Stimulated activated memory B cell treated with anti-CD40 and anti-IgM and Interleukin-4, amounts not matched to agents 10 μg/mL and 1 μg/mL and 100 μg/mL, for 72 hours (primary cell): ENCODE measurements around the gene AGAP1.

ENCODE experiments used
- ATAC-seq: fragments of 150-1000 bp; cut with Tn5 transposase; 2 replicates; pipeline ENCODE4 v1.10.0; 2021
- H3K27ac Mint-ChIP-seq: one replicate; pipeline ENCODE4 v1.8.0; 2022; ENCODE audit warnings: mild to moderate bottlenecking, mixed read lengths
- H3K27me3 Mint-ChIP-seq: one replicate; pipeline ENCODE4 v1.8.0; 2022; ENCODE audit warnings: mixed read lengths
- H3K36me3 Mint-ChIP-seq: one replicate; pipeline ENCODE4 v1.8.0; 2022; ENCODE audit warnings: mixed read lengths
- H3K4me1 Mint-ChIP-seq: one replicate; pipeline ENCODE4 v1.8.0; 2022; ENCODE audit warnings: mixed read lengths
- H3K4me3 Mint-ChIP-seq: one replicate; pipeline ENCODE4 v1.8.0; 2022; ENCODE audit warnings: mild to moderate bottlenecking, moderate library complexity, mixed read lengths
- H3K9me3 Mint-ChIP-seq: one replicate; pipeline ENCODE4 v1.8.0; 2022; ENCODE audit warnings: mixed read lengths

The AGAP1 gene

GRCh38 chr2:235582729-235583128 is 88.9 kb downstream of the AGAP1 start:
- H3K27ac Mint-ChIP-seq: no peak overlapping the region
- no peaks in the 10 kb centered on the region for H3K4me1 Mint-ChIP-seq
- no peaks in the 10 kb centered on the region for H3K27me3 Mint-ChIP-seq
- H3K4me3 Mint-ChIP-seq: no peak overlapping the region
- H3K36me3 Mint-ChIP-seq: no peaks in the 10 kb centered on the region
- peaks cover 5% of the 10 kb centered on the region for H3K9me3 Mint-ChIP-seq
- ATAC-seq: no peak

DNA sequence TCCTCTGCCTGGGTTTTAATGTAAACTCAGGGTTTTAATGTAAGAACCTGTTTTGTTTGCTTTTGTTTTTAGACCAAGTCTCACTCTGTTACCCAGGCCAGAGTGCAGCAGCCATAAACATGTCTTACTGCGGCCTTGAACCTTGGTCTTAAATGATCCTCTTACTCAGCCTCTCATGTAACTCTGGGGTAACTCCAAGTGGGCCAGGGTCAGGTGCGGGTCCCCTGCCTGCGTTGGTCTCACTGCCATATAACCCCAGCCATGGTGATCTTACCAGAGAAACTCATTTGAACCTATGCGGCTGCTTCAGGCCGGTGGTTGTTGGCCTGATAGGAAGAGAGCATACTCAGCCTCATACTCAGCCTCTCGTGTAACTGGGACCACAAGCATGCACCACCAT is 89.3 kb downstream of the AGAP1 start:
- Mint-ChIP-seq H3K4me3 (no peak overlapping the region), H3K4me1 (no peaks in the 10 kb centered on the region), H3K27ac (no peak overlapping the region), H3K27me3 (no peaks in the 10 kb centered on the region), H3K36me3 (no peaks in the 10 kb centered on the region), H3K9me3 (peaks cover 5% of the 10 kb centered on the region)
- ATAC-seq: no peak

DNA sequence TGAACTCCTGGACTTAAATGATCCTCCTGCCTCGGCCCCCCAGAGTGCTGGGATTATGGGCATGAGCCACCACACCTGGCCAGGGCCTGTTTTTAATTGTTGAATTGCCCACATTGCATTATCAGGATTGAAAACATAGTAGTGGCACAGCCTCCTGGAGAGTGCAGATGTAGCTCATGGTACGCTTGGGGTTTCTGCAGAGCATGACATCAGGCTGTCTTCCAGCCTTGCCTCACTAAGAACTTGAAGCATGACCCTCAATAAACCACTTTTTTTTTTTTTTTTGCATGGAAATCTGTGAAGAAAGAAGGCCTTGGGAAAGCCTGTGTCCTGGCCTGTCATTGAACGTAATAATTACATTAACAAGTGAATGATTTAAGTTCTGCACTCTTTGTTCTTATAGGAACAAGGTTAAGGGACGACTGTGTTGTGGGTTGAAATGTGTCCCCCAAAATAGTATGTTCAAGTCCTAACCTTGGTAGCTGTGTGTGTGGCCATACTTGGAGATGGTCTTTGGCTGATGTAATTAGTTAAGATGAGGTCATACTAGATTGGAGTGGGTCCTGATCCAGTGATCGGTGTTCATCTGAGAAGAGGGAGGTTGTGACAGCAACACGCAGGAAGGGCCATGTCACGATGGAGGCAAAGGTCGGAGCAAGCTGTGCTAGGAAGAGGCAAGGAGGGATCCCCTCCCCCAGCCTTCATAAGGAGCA is 90.2 kb downstream of the AGAP1 start:
- Mint-ChIP-seq H3K27ac (no peak overlapping the region), H3K4me1 (no peaks in the 10 kb centered on the region), H3K9me3 (peaks cover 5% of the 10 kb centered on the region), H3K27me3 (no peaks in the 10 kb centered on the region), H3K36me3 (no peaks in the 10 kb centered on the region), H3K4me3 (no peak overlapping the region)
- ATAC-seq: no peak

GRCh38 chr2:235584638-235585007 is 90.8 kb downstream of the AGAP1 start:
- Mint-ChIP-seq H3K27me3 (no peaks in the 10 kb centered on the region), H3K27ac (no peak overlapping the region), H3K9me3 (peaks cover 5% of the 10 kb centered on the region), H3K4me3 (no peak overlapping the region), H3K4me1 (no peaks in the 10 kb centered on the region), H3K36me3 (no peaks in the 10 kb centered on the region)
- ATAC-seq: no peak

GRCh38 chr2:235587202-235587601 is 93.4 kb downstream of the AGAP1 start:
- Mint-ChIP-seq H3K4me3 (no peak overlapping the region), H3K27ac (no peak overlapping the region), H3K4me1 (no peaks in the 10 kb centered on the region), H3K27me3 (peaks cover under 1% of the 10 kb centered on the region), H3K36me3 (no peaks in the 10 kb centered on the region), H3K9me3 (no peaks in the 10 kb centered on the region)
- no peak for ATAC-seq

GRCh38 chr2:235588750-235589149 is 94.9 kb downstream of the AGAP1 start:
- Mint-ChIP-seq H3K36me3 (no peaks in the 10 kb centered on the region), H3K27ac (no peak overlapping the region), H3K4me3 (no peak overlapping the region), H3K27me3 (peaks cover 10% of the 10 kb centered on the region), H3K4me1 (no peaks in the 10 kb centered on the region), H3K9me3 (no peaks in the 10 kb centered on the region)
- no peak for ATAC-seq

DNA sequence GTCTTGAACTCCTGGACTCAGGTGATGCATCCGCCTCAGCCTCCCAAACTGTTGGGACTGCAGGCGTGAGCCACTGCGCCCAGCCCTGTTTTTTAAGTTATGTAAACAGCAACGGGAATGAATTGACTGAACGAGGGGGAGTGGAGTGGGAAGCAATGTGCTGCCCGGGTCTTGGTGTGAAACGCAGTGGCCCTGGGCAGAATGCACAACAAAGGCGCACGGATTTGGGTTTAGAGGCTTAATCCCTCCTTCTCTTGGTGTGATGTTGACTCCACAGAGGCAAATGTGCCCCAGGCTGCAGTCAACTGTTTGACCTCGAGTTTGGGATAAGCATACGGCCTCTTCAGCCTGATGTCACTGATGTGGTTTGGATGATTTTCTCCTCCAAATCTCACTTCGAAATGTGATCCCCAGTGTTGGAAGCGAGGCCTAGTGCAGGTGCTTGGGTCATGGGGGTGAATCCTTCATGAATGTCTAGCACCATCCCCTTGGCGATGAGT is 97.4 kb downstream of the AGAP1 start:
- H3K4me3 Mint-ChIP-seq: no peak overlapping the region
- H3K36me3 Mint-ChIP-seq: no peaks in the 10 kb centered on the region
- H3K9me3 Mint-ChIP-seq: no peaks in the 10 kb centered on the region
- H3K4me1 Mint-ChIP-seq: no peaks in the 10 kb centered on the region
- peaks cover 20% of the 10 kb centered on the region for H3K27me3 Mint-ChIP-seq
- no peak for ATAC-seq
- no peak overlapping the region for H3K27ac Mint-ChIP-seq

- Mint-ChIP-seq H3K27me3 (peaks cover 20% of the 10 kb centered on the region), H3K27ac (no peak overlapping the region), H3K4me3 (no peak overlapping the region), H3K36me3 (no peaks in the 10 kb centered on the region), H3K4me1 (no peaks in the 10 kb centered on the region), H3K9me3 (no peaks in the 10 kb centered on the region)
- ATAC-seq: no peak
These were observed 98.1 kb downstream of the AGAP1 start for GRCh38 chr2:235591921-235592320.

DNA sequence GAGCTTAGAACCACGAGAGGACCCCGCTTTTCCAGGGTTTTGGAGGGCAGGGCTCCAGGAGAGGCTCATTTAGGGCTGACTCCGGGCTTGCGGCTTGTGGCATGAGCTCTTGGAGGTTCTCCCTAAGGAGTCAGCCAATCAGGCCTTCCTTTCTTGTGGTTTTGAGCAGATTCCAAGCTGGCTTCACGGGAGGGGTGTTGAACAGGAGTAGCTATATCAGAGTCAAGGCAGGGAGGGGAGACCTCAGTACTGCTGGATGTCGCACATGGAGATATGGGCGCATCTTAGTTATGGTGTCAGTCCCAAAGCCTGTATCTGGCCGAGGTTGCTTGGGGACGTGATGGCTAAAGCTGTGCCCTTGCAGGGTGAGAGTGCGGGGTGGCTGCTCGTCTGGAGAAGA is 98.6 kb downstream of the AGAP1 start:
- H3K9me3 Mint-ChIP-seq: no peaks in the 10 kb centered on the region
- ATAC-seq: no peak
- H3K27ac Mint-ChIP-seq: no peak overlapping the region
- H3K4me1 Mint-ChIP-seq: no peaks in the 10 kb centered on the region
- H3K36me3 Mint-ChIP-seq: no peaks in the 10 kb centered on the region
- peaks cover 20% of the 10 kb centered on the region for H3K27me3 Mint-ChIP-seq
- no peak overlapping the region for H3K4me3 Mint-ChIP-seq

DNA sequence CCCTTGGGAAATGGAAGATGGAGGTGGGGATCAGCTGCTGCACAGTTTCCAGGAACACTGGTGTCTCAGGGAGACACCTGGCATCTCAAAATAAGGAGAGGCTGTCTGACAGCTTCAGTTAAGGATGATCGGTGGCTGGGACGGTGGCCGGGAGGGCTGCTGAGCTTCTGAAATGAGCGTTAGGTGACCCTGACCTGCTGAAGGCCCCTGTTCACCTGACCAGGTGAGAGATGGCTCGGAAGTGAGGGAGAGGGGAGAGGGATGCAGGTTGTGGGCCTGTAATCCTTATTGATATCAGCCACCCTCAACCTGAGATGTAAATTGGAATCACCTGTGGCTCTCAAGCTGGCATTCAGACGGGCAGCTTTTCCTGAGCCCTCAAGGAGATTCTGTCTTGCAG is 99.0 kb downstream of the AGAP1 start:
- Mint-ChIP-seq H3K27me3 (peaks cover 20% of the 10 kb centered on the region), H3K4me3 (no peak overlapping the region), H3K9me3 (peaks cover under 1% of the 10 kb centered on the region), H3K36me3 (no peaks in the 10 kb centered on the region), H3K4me1 (no peaks in the 10 kb centered on the region), H3K27ac (no peak overlapping the region)
- ATAC-seq: no peak

DNA sequence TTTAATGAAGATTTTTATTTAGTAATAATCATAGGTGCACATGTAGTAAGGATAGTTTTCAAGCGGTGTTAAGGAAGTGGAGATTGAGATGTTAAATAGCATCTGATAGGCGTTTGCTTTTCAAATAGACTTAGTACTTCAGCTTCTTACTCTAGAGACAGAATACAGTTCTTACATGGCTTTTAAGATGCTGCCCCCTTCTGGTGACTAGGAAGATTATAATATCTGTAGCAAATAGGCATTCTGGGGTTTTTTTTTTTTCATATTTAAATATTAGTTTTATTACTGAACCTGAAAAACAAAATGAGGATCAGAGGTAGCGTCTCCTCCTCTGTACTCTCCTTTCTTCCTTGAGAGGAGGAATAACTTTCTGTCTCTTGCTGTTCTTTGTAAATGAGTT is 100.2 kb downstream of the AGAP1 start:
- Mint-ChIP-seq H3K36me3 (no peaks in the 10 kb centered on the region), H3K4me1 (no peaks in the 10 kb centered on the region), H3K27me3 (peaks cover 23% of the 10 kb centered on the region), H3K9me3 (peaks cover 3% of the 10 kb centered on the region), H3K4me3 (no peak overlapping the region), H3K27ac (no peak overlapping the region)
- ATAC-seq: no peak

- no peaks in the 10 kb centered on the region for H3K4me1 Mint-ChIP-seq
- H3K4me3 Mint-ChIP-seq: no peak overlapping the region
- ATAC-seq: no peak
These were observed 101.1 kb downstream of the AGAP1 start for GRCh38 chr2:235594964-235595363.

GRCh38 chr2:235595422-235596010 is 101.7 kb downstream of the AGAP1 start:
- Mint-ChIP-seq H3K4me3 (no peak overlapping the region), H3K27ac (no peak overlapping the region), H3K36me3 (no peaks in the 10 kb centered on the region), H3K9me3 (peaks cover 3% of the 10 kb centered on the region), H3K4me1 (no peaks in the 10 kb centered on the region), H3K27me3 (peaks cover 30% of the 10 kb centered on the region)
- ATAC-seq: no peak

More at GRCh38 chr2:235594964-235595363, 101.1 kb downstream of the AGAP1 start:
- Mint-ChIP-seq H3K36me3 (no peaks in the 10 kb centered on the region), H3K27me3 (peaks cover 30% of the 10 kb centered on the region), H3K9me3 (peaks cover 3% of the 10 kb centered on the region), H3K27ac (no peak overlapping the region)

- Mint-ChIP-seq H3K9me3 (peaks cover 3% of the 10 kb centered on the region), H3K27ac (no peak overlapping the region), H3K4me1 (no peaks in the 10 kb centered on the region), H3K4me3 (no peak overlapping the region), H3K36me3 (no peaks in the 10 kb centered on the region), H3K27me3 (peaks cover 30% of the 10 kb centered on the region)
- no peak for ATAC-seq
These were observed 102.4 kb downstream of the AGAP1 start for GRCh38 chr2:235596272-235596671.

GRCh38 chr2:235597081-235597615 is 103.3 kb downstream of the AGAP1 start:
- H3K27ac Mint-ChIP-seq: no peak overlapping the region
- peaks cover 30% of the 10 kb centered on the region for H3K27me3 Mint-ChIP-seq
- peaks cover 3% of the 10 kb centered on the region for H3K9me3 Mint-ChIP-seq
- H3K36me3 Mint-ChIP-seq: no peaks in the 10 kb centered on the region
- H3K4me1 Mint-ChIP-seq: no peaks in the 10 kb centered on the region
- no peak for ATAC-seq
- H3K4me3 Mint-ChIP-seq: no peak overlapping the region

DNA sequence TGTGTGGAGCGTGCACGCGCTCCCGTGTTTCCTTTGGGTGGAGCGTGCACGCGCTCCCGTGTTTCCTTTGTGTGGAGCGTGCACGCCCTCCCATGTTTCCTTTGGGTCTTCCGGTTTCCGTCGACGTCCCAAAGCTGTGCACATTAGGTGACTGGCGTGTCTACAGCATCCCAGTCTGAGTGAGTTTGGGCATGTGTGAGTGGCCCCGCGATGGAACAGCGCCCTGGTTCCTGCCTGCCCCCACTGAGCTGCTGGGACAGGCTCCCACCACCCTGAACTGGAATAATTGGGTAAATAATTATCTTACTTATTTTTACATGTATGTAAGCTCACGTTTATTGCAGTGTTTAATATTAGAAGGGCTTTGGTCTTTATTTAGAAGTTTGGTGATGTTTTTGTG is 104.2 kb downstream of the AGAP1 start:
- Mint-ChIP-seq H3K27me3 (peaks cover 22% of the 10 kb centered on the region), H3K27ac (no peak overlapping the region), H3K9me3 (peaks cover 7% of the 10 kb centered on the region), H3K36me3 (no peaks in the 10 kb centered on the region), H3K4me3 (no peak overlapping the region), H3K4me1 (no peaks in the 10 kb centered on the region)
- no peak for ATAC-seq
